ENCODE measurements around the gene TEKT5. TPM values are rescaled to one million over a fixed set of nuclear protein-coding genes. Genes with fewer than 3 reads are reported as not detected.
"Not testable (repeated sequence)": the region's sequence is repeated elsewhere in the genome, so short reads cannot be mapped to it uniquely, and the experiment has no call there.

The TEKT5 gene
- 0.64 to 1.1 TPM (median 1.0 TPM) in 3 replicates for total RNA-seq

DNA sequence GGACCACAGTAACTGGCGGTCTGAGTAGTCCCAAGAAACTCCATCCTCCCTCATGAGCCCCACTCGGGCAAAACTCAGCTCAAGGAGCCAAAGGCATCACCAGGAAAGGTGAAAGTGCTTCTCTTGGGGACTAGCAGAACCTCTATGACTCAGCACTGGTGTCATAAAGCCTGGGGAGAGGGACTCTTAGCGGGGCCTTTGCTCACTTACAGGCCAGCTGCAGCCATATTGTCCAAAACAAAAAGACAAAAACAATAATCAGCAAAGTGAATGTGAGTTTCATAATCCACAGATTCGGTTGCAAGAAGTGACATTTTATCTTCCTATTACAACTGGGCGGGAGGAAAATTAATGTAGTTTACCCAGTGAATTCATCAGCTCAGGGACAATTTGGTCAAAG is at the start of gene TEKT5:
TSS of gene TEKT5 (minus strand) at position 101 of the 400 bp plus-strand sequence. CDS start at position 44, 57 bp downstream.
- Mint-ChIP-seq H3K9me3 (no peaks in the 10 kb centered on the region), H3K27me3 (ENCODE audit: low read depth) (peaks cover 1% of the 10 kb centered on the region), H3K4me1 (no peaks in the 10 kb centered on the region), H3K4me3 (no peak within 1 kb of the TSS), H3K36me3 (no peaks in the 10 kb centered on the region), H3K27ac (no peak within 1 kb of the TSS)
- no peak for DNase-seq (ENCODE audit: low spot score in 2 of 2, unreplicated experiment in 2 of 2)
- TF ChIP-seq, protein P1, sequence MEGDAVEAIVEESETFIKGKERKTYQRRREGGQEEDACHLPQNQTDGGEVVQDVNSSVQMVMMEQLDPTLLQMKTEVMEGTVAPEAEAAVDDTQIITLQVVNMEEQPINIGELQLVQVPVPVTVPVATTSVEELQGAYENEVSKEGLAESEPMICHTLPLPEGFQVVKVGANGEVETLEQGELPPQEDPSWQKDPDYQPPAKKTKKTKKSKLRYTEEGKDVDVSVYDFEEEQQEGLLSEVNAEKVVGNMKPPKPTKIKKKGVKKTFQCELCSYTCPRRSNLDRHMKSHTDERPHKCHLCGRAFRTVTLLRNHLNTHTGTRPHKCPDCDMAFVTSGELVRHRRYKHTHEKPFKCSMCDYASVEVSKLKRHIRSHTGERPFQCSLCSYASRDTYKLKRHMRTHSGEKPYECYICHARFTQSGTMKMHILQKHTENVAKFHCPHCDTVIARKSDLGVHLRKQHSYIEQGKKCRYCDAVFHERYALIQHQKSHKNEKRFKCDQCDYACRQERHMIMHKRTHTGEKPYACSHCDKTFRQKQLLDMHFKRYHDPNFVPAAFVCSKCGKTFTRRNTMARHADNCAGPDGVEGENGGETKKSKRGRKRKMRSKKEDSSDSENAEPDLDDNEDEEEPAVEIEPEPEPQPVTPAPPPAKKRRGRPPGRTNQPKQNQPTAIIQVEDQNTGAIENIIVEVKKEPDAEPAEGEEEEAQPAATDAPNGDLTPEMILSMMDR (IDR thresholded peaks at IDR 0.05; ENCODE audit: unreplicated experiment): no peak

DNA sequence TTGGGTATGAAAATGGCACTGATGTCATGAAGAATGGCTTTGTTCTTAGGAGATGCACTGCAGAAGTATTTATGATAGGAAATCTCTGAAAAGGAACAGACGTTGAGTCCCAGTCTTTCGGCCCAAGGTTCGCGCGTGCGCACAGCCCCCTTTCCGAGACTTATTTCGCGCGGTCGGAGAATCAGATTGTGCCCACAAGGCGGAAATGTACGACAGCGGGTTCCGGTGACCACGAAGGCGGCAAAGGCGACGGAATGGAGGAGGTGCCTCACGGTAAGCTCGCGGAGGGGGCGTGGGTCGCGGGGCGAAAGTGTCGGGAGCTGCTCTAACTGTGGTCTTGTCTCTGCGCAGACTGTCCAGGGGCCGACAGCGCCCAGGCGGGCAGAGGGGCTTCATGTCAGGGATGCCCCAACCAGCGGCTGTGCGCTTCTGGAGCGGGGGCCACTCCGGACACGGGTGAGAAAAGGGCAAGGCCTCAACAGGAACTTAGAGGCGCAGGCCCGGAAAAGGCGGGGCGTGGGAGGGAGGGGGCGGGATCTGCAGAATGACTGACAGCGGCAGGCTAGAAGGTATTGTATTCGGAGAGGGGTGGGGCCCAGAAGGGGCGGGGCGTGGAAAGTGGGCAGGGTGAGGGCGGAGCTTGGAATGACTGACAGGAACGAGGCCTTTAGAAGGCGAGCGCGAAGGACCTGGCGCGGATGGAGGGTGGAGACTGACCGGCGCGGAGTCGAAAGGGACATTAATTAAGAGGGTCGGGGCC is 49.1 kb upstream of the TEKT5 start, which contains the start of gene NUBP1:
TSS of gene NUBP1 (plus strand) at position 233 of the 760 bp plus-strand sequence. CDS start at position 255, 22 bp downstream.
- peaks cover 5% of the 10 kb centered on the region for H3K36me3 Mint-ChIP-seq
- H3K27me3 Mint-ChIP-seq (ENCODE audit: low read depth): no peaks in the 10 kb centered on the region
- no peaks in the 10 kb centered on the region for H3K9me3 Mint-ChIP-seq
- DNase-seq (ENCODE audit: low spot score in 2 of 2, unreplicated experiment in 2 of 2): peak; percentile 97 to 99
- H3K4me3 Mint-ChIP-seq: peak within 1 kb of the TSS; percentile 88
- H3K27ac Mint-ChIP-seq: peak within 1 kb of the TSS; percentile 99
- H3K4me1 Mint-ChIP-seq: peaks cover 29% of the 10 kb centered on the region
- TF ChIP-seq, protein P1 (IDR thresholded peaks at IDR 0.05; ENCODE audit: unreplicated experiment): peak; percentile 43

DNA sequence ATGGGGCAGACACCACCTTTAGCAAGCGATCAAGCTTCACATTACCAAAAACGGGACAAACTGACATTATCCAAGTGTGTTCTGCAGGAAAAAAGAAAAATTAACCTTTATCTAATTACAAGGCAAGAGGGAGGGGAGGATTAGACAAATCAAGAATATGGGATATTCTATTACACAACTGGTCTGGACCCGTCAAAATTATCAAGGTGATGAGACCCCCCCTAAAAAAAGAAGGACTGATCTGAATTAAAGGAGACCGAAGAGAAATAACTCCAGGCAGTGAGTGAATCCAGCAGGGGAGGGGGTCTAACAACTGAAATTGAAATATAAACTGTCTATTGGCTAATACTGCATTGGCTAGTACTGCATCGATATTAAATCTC is 48.5 kb upstream of the TEKT5 start:
- Mint-ChIP-seq H3K9me3 (no peaks in the 10 kb centered on the region), H3K4me1 (peaks cover 31% of the 10 kb centered on the region), H3K27me3 (ENCODE audit: low read depth) (no peaks in the 10 kb centered on the region), H3K36me3 (peaks cover 1% of the 10 kb centered on the region), H3K4me3 (peak overlapping the region; percentile 88), H3K27ac (peak overlapping the region; percentile 99)
- no peak for DNase-seq (ENCODE audit: low spot score in 2 of 2, unreplicated experiment in 2 of 2)
- TF ChIP-seq, protein P1 (IDR thresholded peaks at IDR 0.05; ENCODE audit: unreplicated experiment): no peak

DNA sequence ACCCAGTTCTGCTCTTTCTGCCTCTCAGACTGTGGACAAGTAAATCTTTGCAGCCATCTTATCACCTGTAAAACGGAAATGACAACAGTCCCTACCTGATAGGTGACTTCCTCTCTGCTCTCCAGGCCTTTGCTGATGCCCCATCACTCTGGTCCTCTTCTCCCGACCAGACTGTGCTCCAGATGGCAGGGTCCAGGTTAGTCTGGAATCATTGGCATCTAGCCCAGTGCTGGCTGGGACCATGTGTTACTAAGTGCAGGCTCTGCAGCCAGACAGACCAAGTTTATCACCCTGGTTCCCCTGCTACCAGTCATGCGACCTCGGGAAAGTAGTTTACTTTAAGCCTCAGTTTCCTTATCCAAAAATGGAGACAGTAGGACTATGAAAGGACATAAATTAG is 47.1 kb upstream of the TEKT5 start:
- Mint-ChIP-seq H3K4me1 (peaks cover 35% of the 10 kb centered on the region), H3K4me3 (no peak overlapping the region), H3K9me3 (no peaks in the 10 kb centered on the region), H3K27me3 (ENCODE audit: low read depth) (no peaks in the 10 kb centered on the region), H3K27ac (peak overlapping the region; percentile 43), H3K36me3 (no peaks in the 10 kb centered on the region)
- TF ChIP-seq, protein P1 (IDR thresholded peaks at IDR 0.05; ENCODE audit: unreplicated experiment): no peak
- DNase-seq (ENCODE audit: low spot score in 2 of 2, unreplicated experiment in 2 of 2): no peak

DNA sequence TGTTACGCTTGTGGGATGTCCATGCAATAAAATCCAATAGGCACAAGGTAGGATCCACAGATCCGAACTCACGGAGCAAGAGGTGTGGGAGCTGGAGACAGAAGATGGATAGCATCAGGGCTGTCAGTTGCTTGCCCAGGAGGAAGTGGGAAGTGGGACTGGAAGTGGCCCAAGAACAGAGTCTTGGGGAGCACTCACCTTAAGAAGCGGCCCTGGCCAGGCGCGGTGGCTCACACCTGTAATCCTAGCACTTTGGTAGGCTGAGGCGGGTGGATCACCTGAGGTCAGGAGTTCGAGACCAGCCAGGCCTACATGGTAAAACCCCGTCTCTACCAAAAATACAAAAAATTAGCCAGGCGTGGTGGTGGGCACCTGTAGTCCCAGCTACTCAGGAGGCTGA is 46.5 kb upstream of the TEKT5 start:
- DNase-seq (ENCODE audit: low spot score in 2 of 2, unreplicated experiment in 2 of 2); H3K36me3 Mint-ChIP-seq; H3K9me3 Mint-ChIP-seq; H3K4me3 Mint-ChIP-seq; H3K27ac Mint-ChIP-seq; H3K27me3 Mint-ChIP-seq (ENCODE audit: low read depth): not testable (repeated sequence)
- peaks cover 35% of the 10 kb centered on the region for H3K4me1 Mint-ChIP-seq

DNA sequence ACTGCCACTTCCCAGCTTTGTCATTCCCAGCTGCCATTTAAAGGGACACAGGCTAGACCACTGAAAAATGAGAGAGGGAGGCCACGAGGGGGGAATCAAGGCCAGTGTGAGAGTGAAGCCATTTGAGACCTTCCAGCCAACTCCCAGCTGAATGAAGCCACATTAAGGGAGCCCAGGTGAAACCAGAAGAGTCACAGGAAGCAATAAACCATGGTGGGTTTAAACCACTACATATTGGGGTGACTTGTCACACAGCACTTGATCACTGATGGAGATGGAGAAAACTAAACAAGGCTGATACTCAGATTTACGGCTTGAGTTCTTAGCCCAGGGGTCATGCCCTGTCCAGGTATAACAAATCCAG is 46.1 kb upstream of the TEKT5 start:
- no peaks in the 10 kb centered on the region for H3K36me3 Mint-ChIP-seq
- H3K27ac Mint-ChIP-seq: no peak overlapping the region
- no peak for DNase-seq (ENCODE audit: low spot score in 2 of 2, unreplicated experiment in 2 of 2)
- no peak overlapping the region for H3K4me3 Mint-ChIP-seq
- peaks cover 34% of the 10 kb centered on the region for H3K4me1 Mint-ChIP-seq
- no peaks in the 10 kb centered on the region for H3K27me3 Mint-ChIP-seq (ENCODE audit: low read depth)
- TF ChIP-seq, protein P1 (IDR thresholded peaks at IDR 0.05; ENCODE audit: unreplicated experiment): no peak
- H3K9me3 Mint-ChIP-seq: no peaks in the 10 kb centered on the region
